Testis (tissue), 2 donors: ENCODE measurements around the gene ZNF273.
"Not testable (repeated sequence)": the region's sequence is repeated elsewhere in the genome, so short reads cannot be mapped to it uniquely, and the experiment has no call there.

ENCODE experiments used
- CTCF ChIP-seq, 3 experiments: fragments of 450-650 bp in 2 of 3; fragments of 200-600 bp in 1 of 3; sonication (generic) in 1 of 3; IDR thresholded peaks; one replicate each; pipeline ENCODE4 v1.5.1; 2016 to 2019; ENCODE audit warnings: antibody characterized with exemption in 3 of 3, mild to moderate bottlenecking in 2 of 3, moderate library complexity in 1 of 3
- POLR2A ChIP-seq: fragments of 450-650 bp; IDR thresholded peaks from one replicate; pipeline ENCODE4 v1.6.1; 2017; ENCODE audit warnings: antibody characterized with exemption, mild to moderate bottlenecking, moderate library complexity

DNA sequence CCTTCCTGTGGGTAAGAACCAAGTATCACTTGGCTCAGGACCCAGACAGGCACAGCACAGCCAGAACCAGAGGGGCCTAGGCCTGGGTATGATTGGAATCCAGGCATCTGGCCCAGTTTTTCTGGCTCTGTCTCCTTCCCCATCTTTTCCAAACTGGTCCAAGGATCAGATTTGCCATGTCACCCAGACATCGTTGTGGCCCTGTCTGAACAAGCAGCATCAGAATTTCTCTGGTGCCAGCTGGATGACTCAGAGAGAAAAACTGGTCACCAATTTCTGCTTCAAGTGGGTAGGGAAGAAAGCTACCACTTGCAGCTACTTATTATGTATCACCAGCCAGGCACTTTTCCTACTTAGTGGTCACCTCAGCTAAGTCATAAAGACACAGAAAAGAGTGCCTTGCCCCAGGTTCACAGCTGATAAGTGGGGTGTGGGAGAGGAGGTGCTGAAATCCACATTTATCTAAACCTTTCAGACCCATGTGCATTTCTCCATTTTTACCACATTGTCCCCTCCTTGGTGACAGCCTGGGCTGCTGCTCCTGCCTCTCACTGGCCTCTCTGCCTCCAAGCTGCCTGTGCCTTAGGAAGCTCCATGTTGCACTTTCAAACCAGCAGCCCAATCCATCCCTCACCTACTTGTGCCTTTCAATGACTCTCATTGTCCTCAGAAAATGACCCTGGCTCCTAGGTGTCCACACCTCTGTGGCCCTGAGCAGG, 11.6 kb upstream of the ZNF273 start:
- not testable (repeated sequence) for TF ChIP-seq CTCF (IDR thresholded peaks at IDR 0.05); POLR2A
